ENCODE results near the gene CTNNB1.

The CTNNB1 gene

GRCh38 chr3:41244620-41245336, 45.5 kb downstream of the CTNNB1 start:
- H3K27ac ChIP-seq (ENCODE audit: low read length), result no peak overlapping the region
- H3K36me3 ChIP-seq (ENCODE audit: insufficient read depth, low read depth, low read length), result peaks cover 24% of the 10 kb centered on the region
- no peaks in the 10 kb centered on the region for H3K4me1 ChIP-seq (ENCODE audit: insufficient read depth, low read length)
- H3K9me3 ChIP-seq (ENCODE audit: insufficient read depth, low read depth, low read length), result no peaks in the 10 kb centered on the region
- H3K27me3 ChIP-seq (ENCODE audit: insufficient read depth, low read length), result no peaks in the 10 kb centered on the region
- no peak overlapping the region for H3K4me3 ChIP-seq (ENCODE audit: low read length)
- H3K9ac ChIP-seq (ENCODE audit: low read depth, low read length), result no peak overlapping the region

- Histone ChIP-seq H3K27ac (ENCODE audit: low read length) (no peak overlapping the region), H3K36me3 (ENCODE audit: insufficient read depth, low read depth, low read length) (no peaks in the 10 kb centered on the region), H3K9ac (ENCODE audit: low read depth, low read length) (no peak overlapping the region), H3K4me3 (ENCODE audit: low read length) (no peak overlapping the region), H3K9me3 (ENCODE audit: insufficient read depth, low read depth, low read length) (no peaks in the 10 kb centered on the region), H3K27me3 (ENCODE audit: insufficient read depth, low read length) (no peaks in the 10 kb centered on the region), H3K4me1 (ENCODE audit: insufficient read depth, low read length) (no peaks in the 10 kb centered on the region)
Measured at GRCh38 chr3:41247055-41248004, 48.0 kb downstream of the CTNNB1 start.

- no peaks in the 10 kb centered on the region for H3K36me3 ChIP-seq (ENCODE audit: insufficient read depth, low read depth, low read length)
- no peak overlapping the region for H3K9ac ChIP-seq (ENCODE audit: low read depth, low read length)
- no peaks in the 10 kb centered on the region for H3K4me1 ChIP-seq (ENCODE audit: insufficient read depth, low read length)
- no peaks in the 10 kb centered on the region for H3K27me3 ChIP-seq (ENCODE audit: insufficient read depth, low read length)
- no peak overlapping the region for H3K4me3 ChIP-seq (ENCODE audit: low read length)
- H3K27ac ChIP-seq (ENCODE audit: low read length), result no peak overlapping the region
- H3K9me3 ChIP-seq (ENCODE audit: insufficient read depth, low read depth, low read length), result no peaks in the 10 kb centered on the region
Measured at GRCh38 chr3:41248525-41248924, 49.2 kb downstream of the CTNNB1 start.

GRCh38 chr3:41249318-41249717, 50.0 kb downstream of the CTNNB1 start:
- no peak overlapping the region for H3K9ac ChIP-seq (ENCODE audit: low read depth, low read length)
- H3K27me3 ChIP-seq (ENCODE audit: insufficient read depth, low read length), result no peaks in the 10 kb centered on the region
- no peaks in the 10 kb centered on the region for H3K36me3 ChIP-seq (ENCODE audit: insufficient read depth, low read depth, low read length)
- no peak overlapping the region for H3K27ac ChIP-seq (ENCODE audit: low read length)
- H3K4me1 ChIP-seq (ENCODE audit: insufficient read depth, low read length), result no peaks in the 10 kb centered on the region
- no peaks in the 10 kb centered on the region for H3K9me3 ChIP-seq (ENCODE audit: insufficient read depth, low read depth, low read length)
- H3K4me3 ChIP-seq (ENCODE audit: low read length), result no peak overlapping the region

- no peaks in the 10 kb centered on the region for H3K4me1 ChIP-seq (ENCODE audit: insufficient read depth, low read length)
Measured at GRCh38 chr3:41250825-41251224, 51.5 kb downstream of the CTNNB1 start.

GRCh38 chr3:41251593-41251992, 52.3 kb downstream of the CTNNB1 start:
- Histone ChIP-seq H3K27me3 (ENCODE audit: insufficient read depth, low read length) (no peaks in the 10 kb centered on the region), H3K9ac (ENCODE audit: low read depth, low read length) (no peak overlapping the region), H3K9me3 (ENCODE audit: insufficient read depth, low read depth, low read length) (no peaks in the 10 kb centered on the region), H3K4me1 (ENCODE audit: insufficient read depth, low read length) (no peaks in the 10 kb centered on the region), H3K4me3 (ENCODE audit: low read length) (no peak overlapping the region), H3K36me3 (ENCODE audit: insufficient read depth, low read depth, low read length) (no peaks in the 10 kb centered on the region), H3K27ac (ENCODE audit: low read length) (no peak overlapping the region)

More at GRCh38 chr3:41250825-41251224, 51.5 kb downstream of the CTNNB1 start:
- no peaks in the 10 kb centered on the region for H3K27me3 ChIP-seq (ENCODE audit: insufficient read depth, low read length)
- no peaks in the 10 kb centered on the region for H3K36me3 ChIP-seq (ENCODE audit: insufficient read depth, low read depth, low read length)
- H3K4me3 ChIP-seq (ENCODE audit: low read length), result no peak overlapping the region
- no peak overlapping the region for H3K9ac ChIP-seq (ENCODE audit: low read depth, low read length)
- no peak overlapping the region for H3K27ac ChIP-seq (ENCODE audit: low read length)
- H3K9me3 ChIP-seq (ENCODE audit: insufficient read depth, low read depth, low read length), result no peaks in the 10 kb centered on the region

- Histone ChIP-seq H3K36me3 (ENCODE audit: insufficient read depth, low read depth, low read length) (no peaks in the 10 kb centered on the region), H3K27ac (ENCODE audit: low read length) (no peak overlapping the region), H3K9ac (ENCODE audit: low read depth, low read length) (no peak overlapping the region), H3K27me3 (ENCODE audit: insufficient read depth, low read length) (no peaks in the 10 kb centered on the region), H3K4me3 (ENCODE audit: low read length) (no peak overlapping the region), H3K4me1 (ENCODE audit: insufficient read depth, low read length) (no peaks in the 10 kb centered on the region), H3K9me3 (ENCODE audit: insufficient read depth, low read depth, low read length) (no peaks in the 10 kb centered on the region)
Measured at GRCh38 chr3:41258239-41258800, 59.0 kb downstream of the CTNNB1 start.

- Histone ChIP-seq H3K27me3 (ENCODE audit: insufficient read depth, low read length) (no peaks in the 10 kb centered on the region), H3K36me3 (ENCODE audit: insufficient read depth, low read depth, low read length) (no peaks in the 10 kb centered on the region), H3K9me3 (ENCODE audit: insufficient read depth, low read depth, low read length) (no peaks in the 10 kb centered on the region), H3K4me3 (ENCODE audit: low read length) (no peak overlapping the region), H3K4me1 (ENCODE audit: insufficient read depth, low read length) (no peaks in the 10 kb centered on the region), H3K9ac (ENCODE audit: low read depth, low read length) (no peak overlapping the region), H3K27ac (ENCODE audit: low read length) (no peak overlapping the region)
Measured at GRCh38 chr3:41259449-41260062, 60.3 kb downstream of the CTNNB1 start.

GRCh38 chr3:41260063-41260450, 60.8 kb downstream of the CTNNB1 start:
- Histone ChIP-seq H3K4me1 (ENCODE audit: insufficient read depth, low read length) (no peaks in the 10 kb centered on the region), H3K27me3 (ENCODE audit: insufficient read depth, low read length) (no peaks in the 10 kb centered on the region), H3K36me3 (ENCODE audit: insufficient read depth, low read depth, low read length) (no peaks in the 10 kb centered on the region), H3K9me3 (ENCODE audit: insufficient read depth, low read depth, low read length) (no peaks in the 10 kb centered on the region), H3K9ac (ENCODE audit: low read depth, low read length) (no peak overlapping the region), H3K27ac (ENCODE audit: low read length) (no peak overlapping the region), H3K4me3 (ENCODE audit: low read length) (no peak overlapping the region)

- no peak overlapping the region for H3K9ac ChIP-seq (ENCODE audit: low read depth, low read length)
Measured at GRCh38 chr3:41265011-41265545, 65.8 kb downstream of the CTNNB1 start.

GRCh38 chr3:41265823-41266273, 66.5 kb downstream of the CTNNB1 start:
- Histone ChIP-seq H3K27me3 (ENCODE audit: insufficient read depth, low read length) (no peaks in the 10 kb centered on the region), H3K9me3 (ENCODE audit: insufficient read depth, low read depth, low read length) (no peaks in the 10 kb centered on the region; the same call in 1 of the 2 replicates), H3K4me1 (ENCODE audit: insufficient read depth, low read length) (no peaks in the 10 kb centered on the region), H3K9ac (ENCODE audit: low read depth, low read length) (no peak overlapping the region), H3K27ac (ENCODE audit: low read length) (no peak overlapping the region), H3K36me3 (ENCODE audit: insufficient read depth, low read depth, low read length) (no peaks in the 10 kb centered on the region), H3K4me3 (ENCODE audit: low read length) (no peak overlapping the region)

More at GRCh38 chr3:41265011-41265545, 65.8 kb downstream of the CTNNB1 start:
- H3K9me3 ChIP-seq (ENCODE audit: insufficient read depth, low read depth, low read length), result no peaks in the 10 kb centered on the region
- no peak overlapping the region for H3K4me3 ChIP-seq (ENCODE audit: low read length)
- no peak overlapping the region for H3K27ac ChIP-seq (ENCODE audit: low read length)
- no peaks in the 10 kb centered on the region for H3K4me1 ChIP-seq (ENCODE audit: insufficient read depth, low read length)
- no peaks in the 10 kb centered on the region for H3K36me3 ChIP-seq (ENCODE audit: insufficient read depth, low read depth, low read length)
- no peaks in the 10 kb centered on the region for H3K27me3 ChIP-seq (ENCODE audit: insufficient read depth, low read length)
